Measurements from ENCODE around the gene PIWIL4.

GRCh38 chr11:94537031-94537600, 30.1 kb upstream of the PIWIL4 start:
- no peak for TF ChIP-seq SP1 (IDR thresholded peaks at IDR 0.05)
- TF ChIP-seq TARDBP (IDR thresholded peaks at IDR 0.05): no peak

Data from HEK293T (cell line).